Uterus (tissue), 4 donors: ENCODE measurements around the gene LDAH. TPM values are rescaled to one million over a fixed set of nuclear protein-coding genes. Genes with fewer than 3 reads are reported as not detected.

Experiments
- DNase-seq, 2 donors: peaks; one replicate each; pipeline ENCODE4 v3.0.0-alpha.2; 2019 to 2020
- H3K27ac ChIP-seq, 2 donors: fragments of 200-600 bp; sonication (generic); 1 replicate in 1 of 2; 2 replicates in 1 of 2; pipeline ENCODE4 v1.5.1; 2016 to 2018
- H3K27me3 ChIP-seq, 2 donors: fragments of 200-600 bp; sonication (generic); one replicate each; pipeline ENCODE4 v1.5.1; 2018 to 2019; ENCODE audit warnings: control low read depth in 1 of 2
- H3K36me3 ChIP-seq, 2 donors: fragments of 200-600 bp; sonication (generic); one replicate each; pipeline ENCODE4 v1.5.1; 2019; ENCODE audit warnings: control low read depth in 1 of 2
- H3K4me1 ChIP-seq, 2 donors: fragments of 200-600 bp; sonication (generic); one replicate each; pipeline ENCODE4 v1.5.1; 2018 to 2019; ENCODE audit warnings: control low read depth in 1 of 2
- H3K4me3 ChIP-seq, 2 donors: fragments of 200-600 bp; sonication (generic); 1 replicate in 1 of 2; 2 replicates in 1 of 2; pipeline ENCODE4 v1.5.1; 2018 to 2019; ENCODE audit warnings: mild to moderate bottlenecking in 1 of 2
- H3K9me3 ChIP-seq, 2 donors: fragments of 200-600 bp; sonication (generic); one replicate each; pipeline ENCODE4 v1.5.1; 2019; ENCODE audit warnings: control low read depth in 1 of 2
- CTCF ChIP-seq, 4 experiments: fragments of 200-600 bp in 2 of 4; fragments of 450-650 bp in 2 of 4; sonication (generic) in 2 of 4; IDR thresholded peaks; one replicate each; pipeline ENCODE4 v1.5.1; 2016 to 2019; ENCODE audit warnings: antibody characterized with exemption in 4 of 4, mild to moderate bottlenecking in 2 of 4, moderate library complexity in 1 of 4
- POLR2A ChIP-seq, 2 donors: fragments of 450-650 bp; IDR thresholded peaks; one replicate each; pipeline ENCODE4 v1.6.1; 2016; ENCODE audit warnings: antibody characterized with exemption in 2 of 2, mild to moderate bottlenecking in 1 of 2, moderate library complexity in 1 of 2
- intact Hi-C: fragments of 100-400 bp; cut with DNase I; formaldehyde crosslinking; loops from one replicate; pipeline ENCODE4 v1.15.1; 2023; ENCODE audit warnings: low total_unique reads
- total RNA-seq, 4 donors: library from RNA; depleted of rRNA in 3 of 4; stranded (reverse); fragments of >200 nt in 3 of 4; gene quantifications; one replicate each; pipeline versions ENCODE4 v1.1.0 to v1.2.4, GENCODE V29; 2014 to 2023
- donor health status: DM: yes; HTN: yes; CAD: no.

The LDAH gene
- total RNA-seq, 4 donors from 2014 or later, result 9.7 to 62.4 (median 19.9) TPM

DNA sequence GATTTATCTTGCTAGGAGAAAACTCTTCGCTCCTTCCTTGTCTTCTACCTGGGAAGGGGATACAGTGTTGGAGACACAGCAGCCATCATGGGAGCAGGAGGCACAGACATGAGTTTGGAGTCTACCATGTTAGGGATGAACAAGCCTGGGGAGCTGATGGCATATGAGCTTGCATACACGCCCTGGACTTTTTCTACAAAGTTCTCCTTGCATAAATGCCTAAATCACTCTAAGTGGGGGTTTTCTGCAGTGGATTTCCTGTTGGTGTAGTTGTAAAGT is 168.4 kb downstream of the LDAH start:
- Histone ChIP-seq H3K9me3 (no peaks in the 10 kb centered on the region), H3K27me3 (no peaks in the 10 kb centered on the region), H3K27ac (no peak overlapping the region), H3K36me3 (no peaks in the 10 kb centered on the region), H3K4me1 (peaks cover 0 to 3% of the 10 kb centered on the region in 2 donors), H3K4me3 (no peak overlapping the region)
- no peak for DNase-seq
- intact Hi-C loops, result no loop called here
- TF ChIP-seq POLR2A (IDR thresholded peaks at IDR 0.05) (no peak), CTCF (IDR thresholded peaks at IDR 0.05) (no peak)

DNA sequence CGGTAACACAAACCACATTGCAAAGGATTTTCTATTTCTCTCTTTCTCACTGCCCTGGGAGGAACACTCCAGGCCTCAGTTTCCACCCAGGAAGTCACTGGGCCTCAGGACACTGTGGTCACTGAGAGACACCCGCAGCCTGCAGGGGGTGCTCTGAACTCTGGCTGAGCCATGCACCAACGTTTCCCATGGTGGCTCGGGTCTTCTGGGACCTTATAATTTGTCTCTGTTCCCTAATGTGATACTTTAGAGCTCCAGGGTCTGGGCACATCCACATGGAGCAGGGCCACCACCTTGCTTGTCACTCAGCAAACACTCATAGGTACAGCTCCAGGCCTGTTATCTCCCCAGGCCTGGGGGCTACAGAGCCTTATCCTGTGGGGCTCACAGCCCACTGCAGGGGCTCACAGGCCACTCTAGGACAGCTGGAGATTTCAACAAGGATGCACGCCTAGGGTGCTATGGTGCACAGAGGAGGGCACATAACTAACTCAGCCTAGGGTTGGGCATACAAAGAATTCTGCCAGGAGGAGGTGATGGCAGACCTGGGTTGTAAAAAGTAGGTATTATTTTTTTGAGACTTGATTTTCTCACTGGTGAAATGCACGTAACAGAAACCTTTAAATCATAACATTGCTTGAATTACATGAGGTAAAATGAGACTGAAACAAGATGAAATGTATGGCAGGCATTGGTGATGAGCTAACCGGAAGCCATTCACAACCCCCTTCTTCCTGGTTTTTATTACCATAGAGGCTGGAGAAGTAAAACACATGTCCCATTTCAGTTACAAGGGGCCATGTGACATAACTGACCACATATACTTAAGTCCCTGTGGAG is 169.0 kb downstream of the LDAH start:
- no peak for DNase-seq
- Histone ChIP-seq H3K27ac (no peak overlapping the region), H3K27me3 (no peaks in the 10 kb centered on the region), H3K4me1 (peaks cover 0 to 9% of the 10 kb centered on the region in 2 donors), H3K36me3 (no peaks in the 10 kb centered on the region), H3K4me3 (no peak overlapping the region), H3K9me3 (no peaks in the 10 kb centered on the region)
- TF ChIP-seq POLR2A (IDR thresholded peaks at IDR 0.05) (no peak), CTCF (IDR thresholded peaks at IDR 0.05) (no peak)
- intact Hi-C loops, result no loop called here

GRCh38 chr2:20652673-20653575 is 170.0 kb downstream of the LDAH start:
- peaks cover 0 to 19% of the 10 kb centered on the region in 2 donors for H3K4me1 ChIP-seq
- no peak overlapping the region for H3K4me3 ChIP-seq
- no peaks in the 10 kb centered on the region for H3K36me3 ChIP-seq
- no peak overlapping the region for H3K27ac ChIP-seq
- H3K27me3 ChIP-seq, result no peaks in the 10 kb centered on the region
- no peak for TF ChIP-seq POLR2A (IDR thresholded peaks at IDR 0.05)
- TF ChIP-seq CTCF (IDR thresholded peaks at IDR 0.05), result no peak
- H3K9me3 ChIP-seq, result no peaks in the 10 kb centered on the region
- intact Hi-C loops, result no loop called here
- DNase-seq, result no peak

GRCh38 chr2:20652141-20652540 is 170.8 kb downstream of the LDAH start:
- H3K27ac ChIP-seq, result no peak overlapping the region
- peaks cover 0 to 20% of the 10 kb centered on the region in 2 donors for H3K4me1 ChIP-seq
- no peaks in the 10 kb centered on the region for H3K36me3 ChIP-seq
- no peak for TF ChIP-seq CTCF (IDR thresholded peaks at IDR 0.05)
- TF ChIP-seq POLR2A (IDR thresholded peaks at IDR 0.05), result no peak
- intact Hi-C loops, result no loop called here
- no peak for DNase-seq
- H3K9me3 ChIP-seq, result no peaks in the 10 kb centered on the region
- H3K4me3 ChIP-seq, result no peak overlapping the region
- no peaks in the 10 kb centered on the region for H3K27me3 ChIP-seq

DNA sequence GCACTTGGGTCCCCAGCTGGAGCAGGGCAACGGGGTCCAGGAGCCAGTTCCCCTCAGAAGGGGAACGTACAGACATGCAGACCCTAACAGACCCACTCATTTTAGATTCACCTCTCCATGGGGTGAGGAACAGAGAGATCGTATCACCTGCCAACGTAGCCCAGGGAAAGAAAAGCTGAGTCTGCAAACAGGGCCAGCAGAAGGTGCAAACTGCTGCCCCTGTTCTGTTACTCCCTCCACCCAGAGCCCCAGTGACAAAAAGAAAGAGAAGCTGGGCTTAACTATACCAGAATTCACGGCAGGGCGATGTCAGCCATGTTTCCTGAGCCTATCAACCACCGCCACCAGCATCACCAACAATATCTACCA is 171.2 kb downstream of the LDAH start:
- no peak for DNase-seq
- Histone ChIP-seq H3K4me1 (peaks cover 0 to 20% of the 10 kb centered on the region in 2 donors), H3K9me3 (no peaks in the 10 kb centered on the region), H3K27me3 (no peaks in the 10 kb centered on the region), H3K27ac (peak overlapping the region; percentile 84 to 92), H3K36me3 (no peaks in the 10 kb centered on the region), H3K4me3 (peak overlapping the region in 1 of 2 donors; percentile 78)
- intact Hi-C loops, result no loop called here
- TF ChIP-seq CTCF (IDR thresholded peaks at IDR 0.05) (no peak), POLR2A (IDR thresholded peaks at IDR 0.05) (no peak)
